ENCODE measurements around the gene NEK1. TPM values are rescaled to one million over a fixed set of nuclear protein-coding genes. Genes with fewer than 3 reads are reported as not detected.

NEK1 gene
- polyA plus RNA-seq, 1 experiment: 2.3 TPM

GRCh38 chr4:169604903-169605331, 7.5 kb downstream of the NEK1 start:
- TF ChIP-seq CTCF (IDR thresholded peaks at IDR 0.05; ENCODE audit: insufficient read depth, low read depth, low read length): no peak
- DNase-seq (ENCODE audit: low read depth): no peak
- no peak overlapping the region for H3K4me3 ChIP-seq (ENCODE audit: low read depth, low read length)
- no peaks in the 10 kb centered on the region for H3K36me3 ChIP-seq (ENCODE audit: control insufficient read depth, insufficient read depth, low read length)
- CTCF ChIA-PET: no interaction called here
- POLR2A ChIA-PET: no interaction called here
- H3K27me3 ChIP-seq (ENCODE audit: control insufficient read depth, insufficient read depth, low read length): no peaks in the 10 kb centered on the region

- H3K27me3 ChIP-seq (ENCODE audit: control insufficient read depth, insufficient read depth, low read length): no peaks in the 10 kb centered on the region
- TF ChIP-seq CTCF (IDR thresholded peaks at IDR 0.05; ENCODE audit: insufficient read depth, low read depth, low read length): no peak
- ChIA-PET CTCF (no interaction called here), POLR2A (interaction anchor here (0.6 kb wide), 1 partner anchor 54 kb away, joined by 5 read pairs; no protein-coding TSS in a partner anchor)
- peak; percentile 43 for DNase-seq (ENCODE audit: low read depth)
- H3K36me3 ChIP-seq (ENCODE audit: control insufficient read depth, insufficient read depth, low read length): no peaks in the 10 kb centered on the region
- H3K4me3 ChIP-seq (ENCODE audit: low read depth, low read length): no peak overlapping the region
These were observed 8.1 kb downstream of the NEK1 start for GRCh38 chr4:169604131-169604900.

GRCh38 chr4:169603312-169603711, 9.1 kb downstream of the NEK1 start:
- ChIA-PET POLR2A (no interaction called here), CTCF (no interaction called here)
- no peak for DNase-seq (ENCODE audit: low read depth)
- Histone ChIP-seq H3K4me3 (ENCODE audit: low read depth, low read length) (no peak overlapping the region), H3K27me3 (ENCODE audit: control insufficient read depth, insufficient read depth, low read length) (no peaks in the 10 kb centered on the region), H3K36me3 (ENCODE audit: control insufficient read depth, insufficient read depth, low read length) (no peaks in the 10 kb centered on the region)
- TF ChIP-seq CTCF (IDR thresholded peaks at IDR 0.05; ENCODE audit: insufficient read depth, low read depth, low read length): no peak

GRCh38 chr4:169601016-169601771, 11.2 kb downstream of the NEK1 start:
- Histone ChIP-seq H3K36me3 (ENCODE audit: control insufficient read depth, insufficient read depth, low read length) (peaks cover 1% of the 10 kb centered on the region; the same call in 1 of the 2 replicates), H3K27me3 (ENCODE audit: control insufficient read depth, insufficient read depth, low read length) (no peaks in the 10 kb centered on the region), H3K4me3 (ENCODE audit: low read depth, low read length) (no peak overlapping the region)
- ChIA-PET CTCF (interaction anchor here (2.4 kb wide), 1 partner anchor 11 kb away, joined by 6 read pairs; the partner anchor contains the start of gene NEK1), POLR2A (no interaction called here)
- no peak for DNase-seq (ENCODE audit: low read depth)
- TF ChIP-seq CTCF (IDR thresholded peaks at IDR 0.05; ENCODE audit: insufficient read depth, low read depth, low read length): no peak

GRCh38 chr4:169594560-169595195, 17.7 kb downstream of the NEK1 start:
- H3K4me3 ChIP-seq (ENCODE audit: low read depth, low read length): no peak overlapping the region
- ChIA-PET POLR2A (no interaction called here), CTCF (interaction anchor here (0.6 kb wide), 1 partner anchor 19 kb away, joined by 3 read pairs; no protein-coding TSS in a partner anchor)
- no peak for TF ChIP-seq CTCF (IDR thresholded peaks at IDR 0.05; ENCODE audit: insufficient read depth, low read depth, low read length)
- peaks cover 1% of the 10 kb centered on the region; the same call in 1 of the 2 replicates for H3K36me3 ChIP-seq (ENCODE audit: control insufficient read depth, insufficient read depth, low read length)
- no peak for DNase-seq (ENCODE audit: low read depth)
- no peaks in the 10 kb centered on the region for H3K27me3 ChIP-seq (ENCODE audit: control insufficient read depth, insufficient read depth, low read length)
